ENCODE data around the gene LDHB.
"Not testable (repeated sequence)": the region's sequence is repeated elsewhere in the genome, so short reads cannot be mapped to it uniquely, and the experiment has no call there.

LDHB gene

GRCh38 chr12:21606175-21606574 is 51.5 kb downstream of the LDHB start:
- DNase-seq: no peak

- DNase-seq: no peak
These were observed 53.2 kb downstream of the LDHB start, which contains the start of gene GYS2 for GRCh38 chr12:21604245-21605101. GYS2 (minus strand) TSS chr12:21604847; CDS start chr12:21604592, 255 bp downstream.

- no peak for DNase-seq
These were observed 54.9 kb downstream of the LDHB start for GRCh38 chr12:21602774-21603173.

GRCh38 chr12:21600196-21600595 is 57.4 kb downstream of the LDHB start:
- no peak for DNase-seq

GRCh38 chr12:21599143-21599999 is 58.3 kb downstream of the LDHB start:
- no peak for DNase-seq

- DNase-seq: no peak
These were observed 59.0 kb downstream of the LDHB start for GRCh38 chr12:21598651-21599050.

GRCh38 chr12:21595356-21595755 is 62.3 kb downstream of the LDHB start:
- not testable (repeated sequence) for DNase-seq

- DNase-seq: no peak
These were observed 72.2 kb downstream of the LDHB start for GRCh38 chr12:21585485-21585884.
